ENCODE data around the gene PKN1.

DNA sequence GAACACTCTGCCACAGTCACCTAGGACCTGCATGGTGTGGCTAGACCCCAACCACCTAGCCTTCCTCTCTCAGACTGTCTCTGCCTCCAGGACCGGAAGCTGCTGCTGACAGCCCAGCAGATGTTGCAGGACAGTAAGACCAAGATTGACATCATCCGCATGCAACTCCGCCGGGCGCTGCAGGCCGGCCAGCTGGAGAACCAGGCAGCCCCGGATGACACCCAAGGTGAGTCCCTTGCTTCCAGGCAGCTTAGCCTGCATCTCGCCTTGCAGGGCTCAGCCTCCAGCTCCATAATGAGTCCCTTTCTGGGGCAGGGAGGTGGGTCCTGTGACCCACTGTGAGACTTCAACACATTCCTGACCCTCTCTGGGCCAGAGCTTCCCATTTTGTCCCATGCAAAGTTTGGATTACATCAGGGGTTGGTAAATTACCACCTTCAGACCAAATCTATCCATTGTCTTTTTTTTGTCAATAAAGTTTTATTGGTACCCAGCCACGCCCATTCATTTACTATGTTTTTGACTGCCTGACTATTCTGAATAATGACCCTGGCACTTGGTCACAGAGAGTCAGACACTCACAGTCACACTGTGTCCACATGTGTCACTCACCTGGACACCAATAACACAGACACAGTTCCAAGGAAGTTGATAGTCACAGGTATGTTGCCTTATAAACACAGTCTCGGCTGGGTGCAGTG lies 13.4 kb downstream of the PKN1 start:
- TF ChIP-seq, protein P1, sequence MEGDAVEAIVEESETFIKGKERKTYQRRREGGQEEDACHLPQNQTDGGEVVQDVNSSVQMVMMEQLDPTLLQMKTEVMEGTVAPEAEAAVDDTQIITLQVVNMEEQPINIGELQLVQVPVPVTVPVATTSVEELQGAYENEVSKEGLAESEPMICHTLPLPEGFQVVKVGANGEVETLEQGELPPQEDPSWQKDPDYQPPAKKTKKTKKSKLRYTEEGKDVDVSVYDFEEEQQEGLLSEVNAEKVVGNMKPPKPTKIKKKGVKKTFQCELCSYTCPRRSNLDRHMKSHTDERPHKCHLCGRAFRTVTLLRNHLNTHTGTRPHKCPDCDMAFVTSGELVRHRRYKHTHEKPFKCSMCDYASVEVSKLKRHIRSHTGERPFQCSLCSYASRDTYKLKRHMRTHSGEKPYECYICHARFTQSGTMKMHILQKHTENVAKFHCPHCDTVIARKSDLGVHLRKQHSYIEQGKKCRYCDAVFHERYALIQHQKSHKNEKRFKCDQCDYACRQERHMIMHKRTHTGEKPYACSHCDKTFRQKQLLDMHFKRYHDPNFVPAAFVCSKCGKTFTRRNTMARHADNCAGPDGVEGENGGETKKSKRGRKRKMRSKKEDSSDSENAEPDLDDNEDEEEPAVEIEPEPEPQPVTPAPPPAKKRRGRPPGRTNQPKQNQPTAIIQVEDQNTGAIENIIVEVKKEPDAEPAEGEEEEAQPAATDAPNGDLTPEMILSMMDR (IDR thresholded peaks at IDR 0.05) = no peak
- TF ChIP-seq POLR2A (IDR thresholded peaks at IDR 0.05) (no peak), EP300 (IDR thresholded peaks at IDR 0.05) (no peak)

Measured in tibial nerve (tissue), 4 donors.